MM.1S (cell line): Measurements from ENCODE around the gene C1orf210.

ENCODE experiments used
- DNase-seq: peaks from one replicate; pipeline ENCODE4 v3.0.0-alpha.2; 2015
- H2AFZ ChIP-seq: fragments of 300-600 bp; sonication (generic); 2 replicates; pipeline ENCODE4 v1.6.0; 2016; ENCODE audit warnings: antibody characterized with exemption, low read length
- H3F3A ChIP-seq: fragments of 300-600 bp; sonication (generic); 2 replicates; pipeline ENCODE4 v1.6.1; 2016; ENCODE audit warnings: mild to moderate bottlenecking, antibody characterized with exemption, low read length, moderate library complexity, mixed read lengths; ENCODE audit not compliant: insufficient read depth
- H3K27ac ChIP-seq: fragments of 300-600 bp; sonication (generic); 2 replicates; pipeline ENCODE4 v1.5.1; 2016; ENCODE audit warnings: mild to moderate bottlenecking, low read length
- H3K27me3 ChIP-seq: fragments of 300-600 bp; sonication (generic); replicated peaks from 2 replicates; pipeline ENCODE4 v1.6.0; 2016; ENCODE audit warnings: low read length; ENCODE audit not compliant: insufficient read depth
- H3K36me3 ChIP-seq: fragments of 300-600 bp; sonication (generic); replicated peaks from 2 replicates; pipeline ENCODE4 v1.6.1; 2016; ENCODE audit warnings: mild to moderate bottlenecking, low read length, mixed read lengths; ENCODE audit not compliant: insufficient read depth
- H3K4me1 ChIP-seq: fragments of 300-600 bp; sonication (generic); 2 replicates; pipeline ENCODE4 v1.6.1; 2016; ENCODE audit warnings: low read length, mixed read lengths
- H3K4me2 ChIP-seq: fragments of 300-600 bp; sonication (generic); 2 replicates; pipeline ENCODE4 v1.6.0; 2016; ENCODE audit warnings: low read depth, low read length
- H3K4me3 ChIP-seq: fragments of 300-600 bp; sonication (generic); 2 replicates; pipeline ENCODE4 v1.5.1; 2016; ENCODE audit warnings: low read length, mixed read lengths
- H3K79me2 ChIP-seq: fragments of 300-600 bp; sonication (generic); 2 replicates; pipeline ENCODE4 v1.6.1; 2016; ENCODE audit warnings: mixed run types, low read length, mixed read lengths
- H3K9ac ChIP-seq: fragments of 300-600 bp; sonication (generic); 2 replicates; pipeline ENCODE4 v1.6.1; 2016; ENCODE audit warnings: low read length, mixed read lengths
- H3K9me2 ChIP-seq: fragments of 300-600 bp; sonication (generic); replicated peaks from 2 replicates; pipeline ENCODE4 v1.6.1; 2016; ENCODE audit warnings: mild to moderate bottlenecking, low read length, mixed read lengths; ENCODE audit not compliant: insufficient read depth
- H3K9me3 ChIP-seq: fragments of 300-600 bp; sonication (generic); replicated peaks from 2 replicates; pipeline ENCODE4 v1.6.1; 2016; ENCODE audit warnings: mild to moderate bottlenecking, low read length, mixed read lengths; ENCODE audit not compliant: insufficient read depth
- H4K20me1 ChIP-seq: fragments of 300-600 bp; sonication (generic); 2 replicates; pipeline ENCODE4 v1.6.1; 2016; ENCODE audit warnings: mild to moderate bottlenecking, low read length, moderate library complexity, mixed read lengths; ENCODE audit not compliant: insufficient read depth
- EZH2 ChIP-seq: fragments of 300-600 bp; sonication (generic); optimal IDR thresholded peaks from 2 replicates; pipeline ENCODE3; 2017; ENCODE audit warnings: low read depth, mild to moderate bottlenecking, antibody characterized with exemption, low read length, mixed read lengths
- EZH2phosphoT487 ChIP-seq: fragments of 300-600 bp; sonication (generic); IDR thresholded peaks from 2 replicates; pipeline ENCODE4 v1.6.1; 2018; ENCODE audit warnings: antibody characterized with exemption, low read length
- TF ChIP-seq, protein P1 (sequence below): fragments of 300-600 bp; sonication (generic); IDR thresholded peaks from 2 replicates; pipeline ENCODE4 v1.5.1; 2016; ENCODE audit warnings: antibody characterized with exemption, low read length, mixed read lengths

C1orf210 gene

GRCh38 chr1:43274125-43274803 is 11.1 kb downstream of the C1orf210 start:
- H4K20me1 ChIP-seq, result no peaks in the 10 kb centered on the region
- no peak overlapping the region for H3K4me3 ChIP-seq
- H3K36me3 ChIP-seq, result no peaks in the 10 kb centered on the region
- no peaks in the 10 kb centered on the region for H3K79me2 ChIP-seq
- H2AFZ ChIP-seq, result peak overlapping the region; percentile 51
- no peak overlapping the region for H3K9ac ChIP-seq
- H3K4me1 ChIP-seq, result 0 out of 2 replicates have a peak, but pooled peaks cover 5% of the 10 kb centered on the region
- peak overlapping the region; percentile 28; the same call in 1 of the 2 replicates for H3K4me2 ChIP-seq
- no peaks in the 10 kb centered on the region for H3K27me3 ChIP-seq
- no peaks in the 10 kb centered on the region for H3K9me3 ChIP-seq
- no peaks in the 10 kb centered on the region for H3K9me2 ChIP-seq
- no peak overlapping the region for H3K27ac ChIP-seq
- no peaks in the 10 kb centered on the region for H3F3A ChIP-seq
- peak; percentile 18 for DNase-seq
- TF ChIP-seq EZH2phosphoT487 (no peak), EZH2 (no peak)
- TF ChIP-seq, protein P1, sequence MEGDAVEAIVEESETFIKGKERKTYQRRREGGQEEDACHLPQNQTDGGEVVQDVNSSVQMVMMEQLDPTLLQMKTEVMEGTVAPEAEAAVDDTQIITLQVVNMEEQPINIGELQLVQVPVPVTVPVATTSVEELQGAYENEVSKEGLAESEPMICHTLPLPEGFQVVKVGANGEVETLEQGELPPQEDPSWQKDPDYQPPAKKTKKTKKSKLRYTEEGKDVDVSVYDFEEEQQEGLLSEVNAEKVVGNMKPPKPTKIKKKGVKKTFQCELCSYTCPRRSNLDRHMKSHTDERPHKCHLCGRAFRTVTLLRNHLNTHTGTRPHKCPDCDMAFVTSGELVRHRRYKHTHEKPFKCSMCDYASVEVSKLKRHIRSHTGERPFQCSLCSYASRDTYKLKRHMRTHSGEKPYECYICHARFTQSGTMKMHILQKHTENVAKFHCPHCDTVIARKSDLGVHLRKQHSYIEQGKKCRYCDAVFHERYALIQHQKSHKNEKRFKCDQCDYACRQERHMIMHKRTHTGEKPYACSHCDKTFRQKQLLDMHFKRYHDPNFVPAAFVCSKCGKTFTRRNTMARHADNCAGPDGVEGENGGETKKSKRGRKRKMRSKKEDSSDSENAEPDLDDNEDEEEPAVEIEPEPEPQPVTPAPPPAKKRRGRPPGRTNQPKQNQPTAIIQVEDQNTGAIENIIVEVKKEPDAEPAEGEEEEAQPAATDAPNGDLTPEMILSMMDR, result no peak

DNA sequence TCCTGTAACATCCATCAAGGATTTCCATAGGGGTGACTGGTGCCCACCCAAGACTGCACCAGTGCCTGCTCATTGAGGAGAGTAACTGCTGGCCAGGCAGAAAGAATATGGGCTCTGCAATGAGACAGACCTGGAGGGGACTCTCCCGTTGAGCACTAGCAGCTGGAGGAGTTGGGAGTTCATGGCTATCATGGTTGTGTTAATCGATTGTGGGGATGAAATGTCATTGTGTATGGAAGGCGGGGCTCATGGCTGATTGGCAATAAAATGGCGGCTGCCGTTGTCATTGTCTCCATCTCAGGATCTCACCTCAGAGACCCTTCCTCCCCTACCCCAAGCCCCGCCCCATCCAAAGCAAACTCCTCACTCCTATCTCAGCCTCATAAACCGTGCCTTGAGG is 11.7 kb downstream of the C1orf210 start:
- no peak overlapping the region for H3K4me3 ChIP-seq
- H4K20me1 ChIP-seq, result no peaks in the 10 kb centered on the region
- no peaks in the 10 kb centered on the region for H3K79me2 ChIP-seq
- no peaks in the 10 kb centered on the region for H3K36me3 ChIP-seq
- H2AFZ ChIP-seq, result no peak overlapping the region
- H3K9me3 ChIP-seq, result no peaks in the 10 kb centered on the region
- TF ChIP-seq EZH2 (no peak), EZH2phosphoT487 (no peak)
- TF ChIP-seq, protein P1, result no peak
- H3F3A ChIP-seq, result no peaks in the 10 kb centered on the region
- no peak overlapping the region for H3K9ac ChIP-seq
- 0 out of 2 replicates have a peak, but pooled peaks cover 5% of the 10 kb centered on the region for H3K4me1 ChIP-seq
- no peak overlapping the region for H3K4me2 ChIP-seq
- H3K9me2 ChIP-seq, result no peaks in the 10 kb centered on the region
- H3K27ac ChIP-seq, result no peak overlapping the region
- H3K27me3 ChIP-seq, result no peaks in the 10 kb centered on the region
- no peak for DNase-seq

GRCh38 chr1:43272576-43273571 is 12.5 kb downstream of the C1orf210 start:
- TF ChIP-seq EZH2phosphoT487 (no peak), EZH2 (no peak)
- TF ChIP-seq, protein P1, result no peak
- H3K36me3 ChIP-seq, result no peaks in the 10 kb centered on the region
- H3K79me2 ChIP-seq, result no peaks in the 10 kb centered on the region
- 0 out of 2 replicates have a peak, but pooled peaks cover 5% of the 10 kb centered on the region for H3K4me1 ChIP-seq
- no peaks in the 10 kb centered on the region for H3K27me3 ChIP-seq
- no peaks in the 10 kb centered on the region for H3K9me3 ChIP-seq
- H3F3A ChIP-seq, result no peaks in the 10 kb centered on the region
- no peak overlapping the region for H3K4me3 ChIP-seq
- no peak overlapping the region for H3K4me2 ChIP-seq
- no peak for DNase-seq
- H3K9ac ChIP-seq, result no peak overlapping the region
- no peaks in the 10 kb centered on the region for H4K20me1 ChIP-seq
- H3K27ac ChIP-seq, result no peak overlapping the region
- no peaks in the 10 kb centered on the region for H3K9me2 ChIP-seq
- no peak overlapping the region for H2AFZ ChIP-seq
